Ishikawa (cell line): ENCODE results near the gene TRPM1.

Experiments used
- CREB1 ChIP-seq: IDR thresholded peaks from 2 replicates; pipeline ENCODE4 v1.6.1; 2012; ENCODE audit warnings: low read depth
- EP300 ChIP-seq: IDR thresholded peaks from 2 replicates; pipeline ENCODE4 v1.6.1; 2012; ENCODE audit warnings: borderline replicate concordance
- FOXM1 ChIP-seq: IDR thresholded peaks from 2 replicates; pipeline ENCODE4 v1.6.1; 2012; ENCODE audit warnings: low read depth, borderline replicate concordance
- TAF1 ChIP-seq: IDR thresholded peaks from 2 replicates; pipeline ENCODE4 v1.6.1; 2012; ENCODE audit warnings: low read depth, mild to moderate bottlenecking
- YY1 ChIP-seq: IDR thresholded peaks from 2 replicates; pipeline ENCODE4 v1.6.1; 2012; ENCODE audit warnings: low read depth
- TF ChIP-seq, protein P1 (sequence below): IDR thresholded peaks from 2 replicates; pipeline ENCODE4 v1.6.1; 2012

DNA sequence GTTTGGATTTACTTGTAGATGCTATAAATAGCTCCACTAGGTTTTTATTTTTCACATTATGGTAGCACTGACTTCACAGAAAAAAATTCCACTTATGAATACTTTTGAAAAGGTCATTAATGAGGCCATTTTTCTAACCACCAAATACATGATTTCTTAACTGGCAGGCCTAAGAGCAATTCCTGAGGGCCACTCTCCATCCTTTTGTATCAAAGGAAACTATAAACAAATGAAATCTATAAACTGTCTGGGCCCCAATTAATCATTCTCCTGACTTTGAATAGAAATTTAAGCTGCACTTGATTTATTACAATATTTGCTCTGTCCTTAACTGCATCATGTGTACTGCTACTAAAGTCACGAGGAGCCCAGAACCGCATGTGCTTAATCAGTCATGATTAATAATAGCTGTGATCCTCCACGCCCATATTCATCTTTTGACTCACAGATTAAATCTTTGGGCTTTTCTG, 85.0 kb downstream of the TRPM1 start:
- TF ChIP-seq YY1 (no peak), EP300 (no peak), FOXM1 (no peak), TAF1 (no peak), CREB1 (no peak)
- TF ChIP-seq, protein P1, sequence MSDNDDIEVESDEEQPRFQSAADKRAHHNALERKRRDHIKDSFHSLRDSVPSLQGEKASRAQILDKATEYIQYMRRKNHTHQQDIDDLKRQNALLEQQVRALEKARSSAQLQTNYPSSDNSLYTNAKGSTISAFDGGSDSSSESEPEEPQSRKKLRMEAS, result no peak
